Kasumi-1 (cell line): ENCODE measurements around the gene TTC39B.
"Not testable (repeated sequence)": the region's sequence is repeated elsewhere in the genome, so short reads cannot be mapped to it uniquely, and the experiment has no call there.

Source experiments
- DNase-seq, 2 experiments: peaks; one replicate each; lab custom pipeline; 2025; lab: John Stamatoyannopoulos, UW

Gene TTC39B

DNA sequence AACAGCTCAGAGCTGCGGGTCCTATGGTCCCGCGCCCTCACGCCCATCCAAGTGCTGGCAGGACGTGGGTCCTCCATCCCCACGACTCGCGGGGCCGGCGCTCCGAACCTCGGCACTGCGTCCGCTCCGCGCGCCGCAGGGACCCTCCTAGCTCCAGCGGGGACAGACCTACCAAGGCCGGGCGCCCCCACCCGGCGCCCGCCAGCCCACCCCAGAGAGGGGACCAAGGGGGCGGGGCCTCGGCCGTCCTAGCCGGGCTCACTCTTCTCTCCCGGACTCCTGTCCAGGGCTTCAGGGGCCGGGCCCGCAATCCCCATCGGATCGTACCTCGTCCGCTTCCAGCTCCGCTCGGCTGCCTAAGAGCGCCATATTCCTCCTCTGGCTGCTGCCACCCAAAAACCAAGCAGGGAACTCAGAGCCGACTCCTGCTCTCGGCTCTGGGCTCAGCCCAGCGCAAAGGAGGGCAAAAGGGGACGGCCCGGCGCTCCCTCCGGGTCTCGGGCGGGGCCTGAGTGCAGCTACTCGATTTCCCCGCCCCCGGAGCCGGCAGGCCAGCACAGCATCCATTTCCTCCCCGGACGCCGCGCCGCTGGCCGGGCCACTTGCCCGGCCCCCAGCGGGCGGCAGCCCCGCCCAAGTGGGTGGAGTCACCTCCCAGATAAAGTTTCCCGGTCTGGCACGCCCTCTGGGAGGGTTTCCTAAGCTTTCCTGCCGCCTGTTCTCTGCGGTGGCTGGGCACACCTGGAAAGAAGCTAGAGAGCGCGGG is at the start of gene TTC39B:
TSS of gene TTC39B (minus strand) at position 460 of the 766 bp plus-strand sequence. CDS start at position 369, 91 bp downstream.
- DNase-seq, result peak; percentile 20 to 46

DNA sequence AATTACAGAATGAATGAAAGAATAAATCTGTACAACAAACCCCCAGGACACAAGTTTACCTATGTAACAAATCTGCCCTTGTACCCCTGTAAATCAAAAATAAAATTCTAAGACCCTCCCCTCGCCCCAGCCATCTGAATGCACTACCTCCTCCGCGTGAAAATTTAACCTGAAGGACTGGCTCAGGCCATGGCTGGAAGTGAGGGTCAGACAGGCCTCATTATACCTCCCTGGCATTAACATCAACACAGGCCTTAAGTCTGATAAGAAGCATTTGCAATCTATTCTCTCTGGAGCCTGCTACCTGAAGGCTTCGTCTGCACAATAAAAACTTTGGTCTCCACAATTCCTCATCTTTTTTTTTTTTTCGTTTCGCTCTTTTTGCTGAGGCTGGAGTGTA is 48.7 kb upstream of the TTC39B start:
- DNase-seq, result no peak

DNA sequence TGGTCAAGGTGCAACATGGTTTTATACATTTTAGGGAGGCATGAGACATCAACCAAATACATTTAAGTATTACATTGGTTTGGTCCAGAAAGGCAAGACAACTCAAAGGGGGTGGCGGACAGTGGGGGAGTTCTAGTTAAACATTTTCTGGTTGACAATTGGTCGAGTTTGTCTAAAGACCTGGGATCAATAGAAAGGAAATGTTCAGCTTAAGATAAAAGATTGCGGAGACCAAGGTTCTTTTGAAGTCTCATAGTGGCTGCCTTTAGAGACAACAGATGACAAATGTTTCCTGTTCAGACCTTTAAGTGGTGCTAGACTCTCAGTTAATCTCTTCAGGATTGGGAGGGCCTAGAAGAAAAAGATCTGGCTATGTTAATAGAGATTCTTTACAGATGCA is 47.7 kb upstream of the TTC39B start:
- DNase-seq, result peak in 1 of 2 experiments; percentile 1

DNA sequence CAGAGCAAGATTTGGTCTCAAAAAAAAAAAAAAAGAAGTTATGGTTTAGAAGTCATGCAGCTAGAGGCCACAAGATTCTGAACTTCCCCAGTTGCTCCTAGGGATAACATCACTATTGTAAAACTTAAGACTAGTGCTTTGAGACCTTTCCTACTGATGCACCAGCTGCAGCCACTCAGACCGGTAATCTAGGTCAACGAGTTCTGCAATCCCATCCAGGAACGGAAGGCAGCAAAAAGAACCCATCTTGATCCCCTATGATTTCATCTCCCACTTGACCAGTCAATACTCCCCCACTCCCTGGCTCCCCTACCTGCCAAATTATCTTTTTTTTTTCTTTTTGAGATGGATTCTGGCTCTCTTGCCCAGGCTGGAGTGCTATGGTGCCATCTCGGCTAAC is 46.9 kb upstream of the TTC39B start:
- DNase-seq, result no peak

DNA sequence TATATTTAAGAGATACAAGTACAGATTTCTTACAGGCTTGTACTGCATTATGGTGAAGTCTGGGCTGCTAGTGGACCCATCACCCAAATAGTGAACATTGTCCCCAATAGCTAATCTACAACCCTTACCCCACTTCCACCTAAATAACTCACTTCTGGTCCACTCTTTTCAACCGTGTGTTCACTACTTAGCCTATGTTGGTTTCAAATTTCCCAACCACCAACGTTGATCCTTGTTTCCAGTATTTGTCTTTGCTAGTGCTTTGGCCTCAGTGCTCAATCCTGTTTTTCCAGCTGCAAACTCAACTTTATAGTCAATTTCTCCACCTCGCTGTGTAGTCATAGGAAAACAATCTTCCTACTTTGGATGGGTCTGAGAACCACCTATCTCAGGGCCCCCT is 45.3 kb upstream of the TTC39B start:
- no peak for DNase-seq

DNA sequence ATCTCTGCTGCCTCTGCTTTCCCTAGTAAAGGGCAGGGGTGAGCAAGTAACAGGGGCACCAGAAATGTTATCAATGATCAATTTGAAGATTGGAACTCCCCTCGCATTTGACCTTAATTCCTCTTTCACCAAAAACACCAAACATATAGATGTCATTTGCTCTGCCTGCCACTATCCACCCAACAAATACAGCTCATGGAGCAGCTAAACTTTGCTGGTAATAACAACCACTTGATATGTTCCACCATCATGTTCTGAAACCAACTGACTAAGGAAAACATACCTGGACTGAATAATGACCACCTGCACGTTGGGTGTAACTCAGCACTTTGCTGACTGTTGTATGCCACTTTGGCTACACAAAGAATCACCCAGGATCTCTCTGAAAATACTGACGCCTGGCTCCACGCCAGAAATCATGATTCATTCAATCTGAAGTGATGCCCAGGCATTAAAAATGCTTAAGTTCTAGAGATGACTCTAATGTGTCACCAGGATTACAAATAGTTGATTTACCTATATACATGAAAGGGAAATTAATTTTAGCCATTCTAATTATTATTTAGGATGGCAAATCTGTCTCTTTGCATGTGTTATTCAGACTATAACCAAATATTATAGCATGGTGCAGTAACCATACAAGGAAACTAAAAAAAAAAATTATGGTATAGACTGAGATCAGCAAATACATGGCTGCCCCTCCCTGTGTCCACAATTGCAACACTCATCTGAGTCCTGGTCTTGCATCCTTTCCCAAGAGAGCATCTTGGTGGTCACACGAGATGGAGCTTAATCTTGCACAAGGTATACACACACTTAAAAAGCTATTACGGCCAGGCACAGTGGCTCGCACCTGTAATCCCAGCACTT is 43.1 kb upstream of the TTC39B start:
- DNase-seq, result no peak

DNA sequence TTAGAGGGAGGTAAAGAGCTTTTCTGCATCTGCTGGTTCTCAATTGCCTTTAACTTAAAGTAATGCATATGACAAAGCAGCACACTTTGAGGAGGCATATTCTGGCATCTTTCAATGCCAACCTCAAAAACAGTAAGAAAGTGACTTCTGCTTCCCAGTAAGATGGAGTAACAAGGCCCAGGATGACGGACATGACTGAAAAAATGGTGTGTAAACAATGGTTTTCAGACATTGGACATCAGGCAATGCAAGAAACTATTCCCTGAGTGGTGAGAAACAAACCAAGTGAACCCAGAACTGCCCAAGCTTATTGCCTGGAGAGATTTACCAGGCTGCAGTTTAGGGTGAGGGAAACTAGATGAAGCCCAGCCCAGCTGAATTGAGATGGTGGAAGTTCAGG is 39.8 kb upstream of the TTC39B start:
- DNase-seq, result no peak

DNA sequence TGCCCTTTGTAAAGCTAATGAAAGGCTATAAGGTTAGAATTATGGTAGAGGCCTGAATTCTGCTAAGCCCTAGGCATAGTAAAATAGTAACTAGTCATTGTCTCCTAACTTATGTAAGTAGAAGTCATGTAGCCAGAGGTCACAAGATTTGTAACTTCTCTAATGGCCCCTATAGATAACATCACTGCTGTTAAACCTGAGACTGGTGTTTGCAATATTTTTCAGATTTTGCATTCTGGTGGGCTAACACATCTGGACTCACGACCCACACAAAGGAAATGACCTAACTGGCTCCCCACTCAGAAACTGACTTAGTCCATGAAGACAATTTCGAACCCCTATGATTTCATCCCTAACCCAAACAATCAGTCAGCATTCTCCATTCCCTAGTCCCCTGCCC is 37.2 kb upstream of the TTC39B start:
- DNase-seq, result no peak

DNA sequence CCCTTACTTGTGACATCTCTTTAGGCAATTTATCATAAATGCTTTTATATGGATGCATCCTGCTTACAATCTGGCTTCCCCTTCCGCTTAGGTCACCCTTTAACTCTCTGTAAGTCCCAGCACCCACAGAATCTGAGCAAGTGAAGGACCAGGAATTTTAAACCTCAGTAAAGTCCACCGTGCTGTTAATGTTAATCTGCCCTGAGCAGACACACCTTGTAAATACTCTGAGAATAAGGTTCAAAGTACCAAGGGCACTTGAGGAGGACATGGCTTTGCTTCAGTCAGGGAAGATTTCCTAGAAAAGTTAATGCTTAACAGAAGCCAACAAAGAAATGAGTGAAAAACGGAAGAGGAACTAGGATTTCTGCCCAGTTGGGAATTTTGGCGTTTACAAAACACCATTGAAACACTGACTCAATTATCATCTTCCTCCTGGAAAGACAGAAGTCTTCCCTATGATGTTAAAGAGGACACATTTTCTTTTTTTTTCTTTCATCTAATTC is 26.4 kb upstream of the TTC39B start:
- no peak for DNase-seq

DNA sequence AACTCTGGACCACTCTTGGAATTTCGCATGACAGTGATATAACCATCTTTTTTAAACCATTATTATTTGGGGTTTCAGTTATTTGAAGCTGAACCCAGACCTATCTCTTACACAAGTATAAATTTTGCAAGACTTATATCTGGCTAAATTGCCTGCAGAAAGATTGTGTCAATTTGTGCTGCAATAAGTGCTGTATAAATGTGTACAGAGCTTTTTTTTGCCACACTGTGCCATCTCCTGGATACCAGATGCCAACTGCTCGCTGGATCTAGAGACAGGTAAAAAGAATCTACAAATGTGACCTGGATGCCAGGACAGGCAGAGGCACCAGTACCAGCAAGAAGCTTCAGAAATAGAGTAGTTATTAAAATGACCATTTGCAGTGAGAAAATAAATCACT is 25.9 kb upstream of the TTC39B start:
- DNase-seq, result no peak

DNA sequence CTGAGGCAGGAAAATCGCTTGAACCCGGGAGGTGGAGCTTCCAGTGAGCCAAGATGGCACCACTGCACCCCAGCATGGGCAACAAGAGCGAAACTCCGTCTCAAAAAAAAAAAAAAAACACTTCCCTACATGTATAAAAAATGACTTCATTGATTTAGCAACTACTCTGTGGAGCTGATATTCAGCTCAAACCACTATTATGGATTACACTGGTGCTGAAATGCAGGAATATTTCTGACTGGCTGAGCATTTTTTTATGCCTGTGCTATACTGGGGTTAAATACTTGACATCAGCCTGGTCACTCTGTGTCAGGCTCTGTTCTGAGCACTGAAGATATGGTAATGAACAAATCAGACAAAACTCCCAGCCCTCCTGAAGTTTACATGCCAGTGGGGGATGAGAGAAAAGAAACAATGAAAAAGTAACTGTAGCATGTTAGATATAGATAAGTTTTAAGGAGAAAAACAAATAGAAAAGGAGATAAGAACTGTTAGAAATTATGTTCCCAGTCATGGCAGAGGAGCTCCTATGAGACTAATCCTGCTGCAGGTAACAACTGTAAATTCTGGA is 22.6 kb upstream of the TTC39B start:
- no peak for DNase-seq

DNA sequence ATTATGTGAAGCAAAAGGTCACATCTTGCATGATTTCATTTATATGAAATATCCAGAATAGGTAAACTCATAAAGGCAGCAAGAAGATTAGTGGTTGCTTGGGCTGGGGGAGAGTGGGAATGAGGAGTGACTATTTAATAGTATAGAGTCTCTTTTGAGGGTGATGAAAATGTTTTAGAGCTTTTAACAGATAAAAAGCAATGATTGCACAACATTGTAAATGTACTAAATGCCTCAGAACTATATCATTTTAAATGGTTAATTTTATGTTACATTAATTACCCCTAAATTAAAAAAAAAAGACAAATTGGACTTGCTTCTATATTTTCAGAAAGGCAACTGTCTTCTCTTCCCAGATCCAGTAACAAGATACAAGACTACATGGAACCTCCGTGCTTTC is 21.9 kb upstream of the TTC39B start:
- no peak for DNase-seq

DNA sequence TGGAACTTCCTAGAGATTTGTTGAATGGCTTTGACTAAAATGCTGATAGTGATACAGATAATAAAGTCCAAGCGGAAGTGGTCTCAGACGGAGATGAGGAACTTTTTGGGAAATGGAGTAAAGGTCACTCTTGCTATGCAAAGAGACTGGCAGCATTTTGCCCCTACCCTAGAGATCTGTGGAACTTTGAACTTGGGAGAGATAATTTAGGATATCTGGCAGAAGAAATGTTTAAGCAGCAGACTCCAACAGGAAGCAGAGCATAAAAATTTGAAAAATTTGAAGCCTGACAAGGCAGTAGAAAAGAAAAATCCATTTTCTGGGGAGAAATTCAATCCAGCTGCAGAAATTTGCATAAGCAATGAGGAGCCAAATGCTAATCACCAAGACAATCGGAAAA is 15.7 kb upstream of the TTC39B start:
- not testable (repeated sequence) for DNase-seq

DNA sequence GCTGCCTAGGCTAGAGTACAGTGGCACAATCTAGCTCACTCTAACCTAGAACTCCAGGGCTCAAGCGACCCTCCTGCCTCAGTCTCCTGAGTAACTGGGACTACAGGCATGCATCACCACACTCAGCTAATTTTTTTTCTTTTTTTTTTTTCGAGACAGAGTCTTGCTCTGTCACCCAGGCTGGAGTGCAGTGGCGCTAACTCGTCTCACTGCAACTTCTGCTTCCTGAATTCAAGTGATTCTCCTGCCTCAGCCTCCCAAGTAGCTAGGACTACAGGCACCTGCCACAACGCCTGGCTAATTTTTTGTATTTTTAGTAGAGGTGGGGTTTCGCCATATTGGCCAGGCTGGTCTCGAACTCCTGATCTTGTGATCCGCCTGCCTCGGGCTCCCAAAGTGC is 12.6 kb upstream of the TTC39B start:
- not testable (repeated sequence) for DNase-seq

DNA sequence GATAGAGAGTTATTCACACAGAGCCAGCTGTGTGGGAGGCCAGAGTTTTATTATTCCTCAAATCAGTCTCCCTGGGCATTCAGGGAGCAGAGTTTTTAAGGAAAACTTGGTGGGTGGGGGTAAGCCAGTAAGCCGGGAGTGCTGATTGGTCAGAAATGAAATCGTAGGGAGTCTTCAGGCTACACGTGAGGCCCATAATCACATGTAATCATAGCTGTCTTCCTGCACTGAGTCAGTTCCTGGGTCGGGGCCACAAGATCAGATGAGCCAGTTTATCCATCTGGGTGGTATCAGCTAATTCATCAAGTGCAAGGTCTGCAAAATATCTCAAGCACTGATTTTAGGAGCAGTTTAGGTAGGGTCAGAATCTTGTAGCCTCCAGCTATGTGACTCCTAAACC is 10.8 kb upstream of the TTC39B start:
- no peak for DNase-seq

DNA sequence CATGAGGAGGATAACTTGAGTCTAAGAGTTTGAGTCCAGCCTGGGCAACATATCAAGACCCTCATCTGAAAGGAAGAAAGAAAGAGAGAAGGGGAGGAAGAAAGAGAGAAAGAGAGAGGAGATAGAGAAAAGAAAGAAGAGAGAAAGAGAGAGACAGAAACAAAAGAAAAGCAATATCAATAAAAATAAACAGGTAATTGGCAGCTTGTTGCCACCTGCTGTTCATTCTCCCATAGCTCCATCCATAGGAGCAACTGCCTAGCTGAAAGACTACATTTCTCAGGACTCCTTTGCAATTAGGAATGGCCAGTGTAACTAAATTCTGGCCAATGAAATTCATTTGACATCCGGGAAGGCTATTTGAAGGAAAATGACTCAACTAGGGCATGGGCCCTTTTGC is 4.6 kb upstream of the TTC39B start:
- no peak for DNase-seq

DNA sequence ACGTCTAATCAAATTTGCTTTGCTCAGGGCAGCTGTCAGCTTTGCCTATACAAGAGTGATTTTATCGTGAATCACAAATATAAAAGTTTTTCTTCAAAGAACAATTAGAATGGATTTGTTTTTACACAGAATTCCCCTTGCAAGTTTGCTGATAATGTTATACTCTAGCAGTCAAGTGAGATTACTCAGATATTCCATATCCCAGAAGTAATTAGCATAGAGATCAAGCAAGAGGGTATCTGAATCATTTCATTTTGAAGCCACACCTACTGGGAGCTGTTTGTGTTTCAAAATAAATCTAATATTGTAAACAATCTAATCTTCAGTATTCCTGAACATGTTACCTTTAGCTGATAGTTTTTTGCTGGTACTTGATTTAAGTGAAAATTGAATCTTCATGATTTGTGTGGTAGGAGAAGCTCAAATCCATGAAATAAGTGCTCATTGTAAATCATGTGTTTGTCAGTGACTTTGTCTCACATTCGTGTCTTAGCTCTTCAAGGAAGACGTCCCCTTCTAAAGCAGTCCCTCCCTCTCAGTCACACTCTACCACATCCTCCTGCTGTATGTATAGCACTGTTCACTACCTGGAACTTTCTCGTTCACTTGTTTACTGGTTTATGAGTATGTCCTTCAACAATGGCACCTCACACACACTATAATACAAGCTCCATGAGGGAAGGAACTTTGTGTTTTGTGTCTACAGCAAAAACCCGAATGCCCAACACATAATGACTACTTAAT is 3.3 kb upstream of the TTC39B start:
- DNase-seq, result no peak

DNA sequence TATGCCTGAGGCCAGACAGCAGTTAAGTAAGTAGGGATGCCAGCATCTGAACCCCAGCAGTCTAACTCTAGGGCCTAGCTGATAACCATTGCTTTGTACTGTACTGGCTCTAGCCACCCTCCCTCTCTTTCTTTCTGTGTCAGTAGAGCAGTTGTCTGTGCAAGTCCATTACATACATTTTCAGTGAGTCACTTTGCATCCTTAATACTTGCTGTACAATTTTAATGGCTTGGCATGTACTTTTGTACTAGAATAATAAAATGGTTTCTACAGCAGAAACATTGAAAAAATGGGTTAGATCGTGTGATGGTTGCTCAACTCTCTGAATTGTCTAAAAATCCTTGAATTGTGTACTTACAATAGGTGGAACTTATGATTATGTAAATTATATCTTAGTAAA is 1.5 kb upstream of the TTC39B start:
- no peak for DNase-seq

DNA sequence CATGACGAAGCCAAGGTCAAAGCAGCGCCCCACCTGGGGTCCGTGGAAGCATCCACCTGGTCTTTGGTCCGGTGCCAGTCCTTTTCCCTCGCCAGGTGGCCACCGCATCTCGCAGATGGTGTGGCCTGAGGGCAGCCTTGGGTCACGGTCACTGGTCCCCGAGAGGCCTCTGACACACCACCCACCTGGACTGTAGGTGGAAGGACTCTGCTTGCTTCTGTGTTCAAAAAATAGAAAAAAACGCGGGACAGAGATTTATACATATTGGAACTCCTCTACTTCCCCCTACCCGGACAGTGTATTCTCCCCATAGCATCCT is 466 bp upstream of the TTC39B start:
- DNase-seq, result no peak

DNA sequence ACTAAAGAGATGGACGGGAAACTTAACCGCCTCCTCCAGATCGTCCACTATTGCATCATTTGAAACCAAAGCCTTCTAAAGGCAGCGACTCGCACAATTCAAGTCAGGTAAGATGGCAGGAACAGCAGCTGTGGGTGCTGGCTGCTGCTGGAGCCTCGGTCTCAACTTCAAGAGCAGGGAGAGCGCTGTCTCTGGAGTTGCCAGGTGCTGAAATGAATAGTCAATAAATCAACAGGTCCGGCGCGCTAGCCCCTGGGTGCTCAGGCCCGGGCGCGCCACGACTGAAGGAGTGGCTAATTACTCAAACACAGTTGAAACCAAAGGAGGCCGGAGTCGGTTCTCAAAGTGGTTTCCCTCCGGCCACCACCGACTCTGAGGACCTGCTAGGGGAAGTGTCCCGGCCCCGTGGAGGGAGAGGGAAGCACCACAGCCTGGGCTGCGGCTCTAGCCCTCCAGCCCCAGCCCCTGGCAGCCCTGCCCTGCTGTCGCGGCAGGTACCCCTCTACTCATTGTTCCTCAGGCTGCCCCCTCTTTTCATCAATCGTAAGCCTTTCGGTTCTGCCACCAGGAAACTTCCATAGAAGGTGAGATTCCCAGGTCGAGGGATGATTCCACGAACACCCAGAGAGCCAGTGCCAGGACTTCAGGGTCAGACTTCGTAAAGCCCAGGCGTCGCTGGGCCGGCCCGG is 804 bp downstream of the TTC39B start:
- no peak for DNase-seq

DNA sequence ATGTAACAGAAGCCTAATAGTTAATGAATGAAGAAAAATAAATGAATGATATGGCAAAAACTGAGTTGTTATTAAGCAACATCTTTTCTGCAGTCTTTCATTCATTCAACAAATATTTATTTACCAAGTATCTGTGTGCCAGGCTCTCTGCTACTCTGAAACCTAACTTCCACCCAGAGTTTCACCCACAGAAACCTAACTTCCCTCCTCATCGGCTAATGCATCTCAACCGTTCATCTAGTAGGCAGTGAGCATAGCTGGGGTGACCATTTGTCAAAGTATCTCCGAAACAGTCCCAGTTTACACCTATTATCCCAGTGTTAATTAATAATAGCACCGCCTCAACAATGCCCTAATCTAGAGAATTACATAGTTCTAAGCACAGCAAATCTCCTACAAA is 1.5 kb downstream of the TTC39B start:
- DNase-seq, result no peak

DNA sequence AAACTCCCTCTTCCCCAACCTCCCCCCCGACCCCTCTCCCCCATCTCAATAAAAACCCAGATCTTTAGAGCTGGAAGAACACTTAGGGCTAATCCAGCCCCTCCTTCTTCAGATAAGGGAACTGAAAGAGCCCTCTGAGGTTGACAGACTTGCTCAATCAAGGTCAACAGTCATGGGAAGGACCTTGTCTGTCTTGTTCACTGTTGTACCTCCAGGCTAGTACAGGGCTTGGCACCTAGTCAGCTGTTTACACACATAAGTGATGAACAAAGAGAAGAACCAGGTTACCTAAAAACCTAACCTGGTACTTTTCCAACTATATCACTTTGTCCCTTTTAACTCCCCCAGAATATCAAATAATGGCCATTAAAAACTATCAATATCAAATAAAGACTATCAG is 2.4 kb downstream of the TTC39B start:
- no peak for DNase-seq
